Measurements from ENCODE around the gene SHB. TPM values are rescaled to one million over a fixed set of nuclear protein-coding genes. Genes with fewer than 3 reads are reported as not detected.
A peak's percentile ranks its signal among the peaks of the same experiment; 100 is the strongest.

SHB gene
- total RNA-seq, 2 donors from 2014 or later = 33.9 to 39.9 TPM

DNA sequence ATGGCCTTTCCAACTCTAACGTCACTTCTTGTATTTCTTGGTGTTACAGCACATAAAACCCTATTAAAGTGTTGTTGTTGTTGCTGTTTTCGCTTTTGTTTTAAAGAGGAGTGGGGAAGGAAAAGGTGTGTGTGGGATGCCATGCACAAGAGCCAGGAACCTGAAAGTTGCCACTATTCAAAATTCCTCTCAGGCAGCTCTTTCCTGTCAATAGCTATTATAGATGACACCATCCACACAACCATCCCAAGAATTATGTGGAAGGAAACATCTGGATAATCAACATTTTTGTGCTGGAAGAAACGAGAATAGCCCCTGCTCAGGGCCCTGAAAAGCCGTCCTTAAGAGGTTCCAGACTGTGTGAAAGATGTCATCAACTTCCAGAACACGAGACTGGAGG, 79.3 kb downstream of the SHB start:
- Histone ChIP-seq H3K27me3 (no peaks in the 10 kb centered on the region), H3K4me3 (no peak overlapping the region), H3K4me1 (peaks cover 0 to 78% of the 10 kb centered on the region in 2 donors), H3K9me3 (no peaks in the 10 kb centered on the region), H3K36me3 (no peaks in the 10 kb centered on the region), H3K27ac (no peak overlapping the region)
- no peak for DNase-seq (ENCODE audit: low spot score)
- TF ChIP-seq, protein P1, sequence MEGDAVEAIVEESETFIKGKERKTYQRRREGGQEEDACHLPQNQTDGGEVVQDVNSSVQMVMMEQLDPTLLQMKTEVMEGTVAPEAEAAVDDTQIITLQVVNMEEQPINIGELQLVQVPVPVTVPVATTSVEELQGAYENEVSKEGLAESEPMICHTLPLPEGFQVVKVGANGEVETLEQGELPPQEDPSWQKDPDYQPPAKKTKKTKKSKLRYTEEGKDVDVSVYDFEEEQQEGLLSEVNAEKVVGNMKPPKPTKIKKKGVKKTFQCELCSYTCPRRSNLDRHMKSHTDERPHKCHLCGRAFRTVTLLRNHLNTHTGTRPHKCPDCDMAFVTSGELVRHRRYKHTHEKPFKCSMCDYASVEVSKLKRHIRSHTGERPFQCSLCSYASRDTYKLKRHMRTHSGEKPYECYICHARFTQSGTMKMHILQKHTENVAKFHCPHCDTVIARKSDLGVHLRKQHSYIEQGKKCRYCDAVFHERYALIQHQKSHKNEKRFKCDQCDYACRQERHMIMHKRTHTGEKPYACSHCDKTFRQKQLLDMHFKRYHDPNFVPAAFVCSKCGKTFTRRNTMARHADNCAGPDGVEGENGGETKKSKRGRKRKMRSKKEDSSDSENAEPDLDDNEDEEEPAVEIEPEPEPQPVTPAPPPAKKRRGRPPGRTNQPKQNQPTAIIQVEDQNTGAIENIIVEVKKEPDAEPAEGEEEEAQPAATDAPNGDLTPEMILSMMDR (IDR thresholded peaks at IDR 0.05) = no peak

DNA sequence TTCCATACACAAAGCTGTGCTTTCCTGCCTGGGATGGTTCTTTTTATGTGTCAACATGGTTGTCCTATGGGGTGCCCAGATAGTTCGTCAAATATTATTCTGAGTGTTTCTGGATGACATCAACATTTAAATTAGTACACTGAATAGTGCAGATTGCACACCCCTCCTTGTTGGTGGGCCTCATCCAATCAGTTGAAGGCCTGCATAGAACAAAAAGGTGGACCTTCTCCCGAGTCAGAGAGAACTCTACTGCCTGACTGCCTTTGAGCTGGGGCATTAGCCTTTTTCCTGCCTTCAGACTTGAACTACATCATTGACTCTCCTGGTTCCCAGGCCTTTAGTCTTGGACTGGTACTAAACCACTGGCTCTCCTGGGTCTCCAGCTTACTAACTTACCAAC, 80.4 kb downstream of the SHB start:
- TF ChIP-seq, protein P1 (IDR thresholded peaks at IDR 0.05) = no peak
- H3K9me3 ChIP-seq = no peaks in the 10 kb centered on the region
- H3K4me3 ChIP-seq = no peak overlapping the region
- H3K36me3 ChIP-seq = no peaks in the 10 kb centered on the region
- peak overlapping the region; percentile 64 to 84 for H3K27ac ChIP-seq
- H3K27me3 ChIP-seq = no peaks in the 10 kb centered on the region
- no peak for DNase-seq (ENCODE audit: low spot score)
- H3K4me1 ChIP-seq = peaks cover 0 to 75% of the 10 kb centered on the region in 2 donors

DNA sequence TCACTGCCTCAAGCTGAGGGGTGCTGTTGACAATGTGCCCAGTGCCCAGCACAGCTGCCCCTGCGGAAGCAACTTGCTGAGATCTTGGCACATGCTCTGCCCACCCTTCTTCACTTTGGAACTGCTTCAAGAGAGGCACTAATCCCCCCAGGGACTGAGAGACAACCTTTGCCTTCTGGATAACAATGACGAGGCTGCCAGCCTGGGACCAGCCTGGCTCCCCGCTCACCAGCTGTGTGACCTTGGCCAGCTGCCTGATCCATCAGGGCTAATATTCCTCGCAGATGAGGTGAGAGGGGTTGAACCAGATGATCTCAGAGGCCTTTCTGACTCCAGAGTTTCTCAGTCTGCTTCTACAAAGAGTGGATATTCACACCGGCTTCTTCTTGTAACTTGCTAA, 81.0 kb downstream of the SHB start:
- no peak for DNase-seq (ENCODE audit: low spot score)
- TF ChIP-seq, protein P1 (IDR thresholded peaks at IDR 0.05) = no peak
- H3K27me3 ChIP-seq = no peaks in the 10 kb centered on the region
- H3K4me1 ChIP-seq = peaks cover 0 to 70% of the 10 kb centered on the region in 2 donors
- H3K9me3 ChIP-seq = no peaks in the 10 kb centered on the region
- no peak overlapping the region for H3K4me3 ChIP-seq
- peak overlapping the region; percentile 64 to 84 for H3K27ac ChIP-seq
- no peaks in the 10 kb centered on the region for H3K36me3 ChIP-seq

DNA sequence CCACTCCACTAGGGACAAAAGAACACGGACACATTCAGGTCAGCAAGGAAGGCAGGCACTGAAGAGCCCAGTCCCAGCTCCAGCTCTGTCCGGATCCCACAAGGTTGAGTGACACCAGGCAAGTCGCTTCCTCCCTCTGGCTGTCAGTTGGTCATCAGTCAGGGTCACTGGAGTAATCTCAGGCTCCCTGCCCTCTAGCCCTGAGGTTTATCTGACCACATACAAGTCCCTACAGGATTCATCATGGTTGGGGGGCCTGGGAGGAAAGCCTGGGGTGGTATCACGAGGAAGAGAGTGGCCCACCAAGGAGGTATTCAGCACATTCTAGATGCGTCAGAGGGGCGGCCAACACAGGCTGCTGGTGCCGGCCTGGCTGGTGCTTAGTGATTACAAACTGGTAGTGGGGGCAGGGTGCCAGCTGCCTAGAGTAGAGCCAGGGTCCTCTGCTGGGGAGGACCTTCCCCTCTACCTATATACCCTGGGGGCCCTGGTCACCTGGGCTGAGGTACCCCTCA, 81.5 kb downstream of the SHB start:
- Histone ChIP-seq H3K4me3 (no peak overlapping the region), H3K9me3 (no peaks in the 10 kb centered on the region), H3K27me3 (no peaks in the 10 kb centered on the region), H3K36me3 (no peaks in the 10 kb centered on the region), H3K27ac (peak overlapping the region; percentile 64 to 84), H3K4me1 (peaks cover 0 to 64% of the 10 kb centered on the region in 2 donors)
- TF ChIP-seq, protein P1 (IDR thresholded peaks at IDR 0.05) = no peak
- no peak for DNase-seq (ENCODE audit: low spot score)

DNA sequence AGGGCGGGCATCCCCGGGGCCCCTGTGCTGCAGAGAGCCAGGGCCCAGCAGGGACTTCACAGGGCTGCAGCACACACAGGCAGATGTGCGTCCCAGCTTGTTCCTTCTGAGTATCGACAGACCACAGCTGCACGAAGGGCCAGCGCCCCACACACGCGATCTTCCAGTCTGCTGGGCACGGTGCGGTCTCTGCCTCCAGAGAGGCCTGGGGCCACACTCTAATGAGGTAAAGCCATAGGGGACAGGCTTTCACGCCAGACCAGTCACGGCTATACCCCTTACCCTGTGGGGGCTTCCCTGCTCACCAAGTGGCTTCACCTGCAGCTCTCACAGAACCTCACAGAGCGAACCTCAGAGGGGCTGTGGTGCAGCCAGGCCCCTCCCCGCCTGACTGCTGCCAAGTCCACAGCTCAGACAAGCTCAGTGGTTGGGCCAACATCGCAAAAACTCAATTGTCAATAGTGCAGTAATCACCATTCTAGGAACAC, 82.2 kb downstream of the SHB start:
- Histone ChIP-seq H3K36me3 (no peaks in the 10 kb centered on the region), H3K9me3 (no peaks in the 10 kb centered on the region), H3K27ac (peak overlapping the region; percentile 64 to 84), H3K4me3 (no peak overlapping the region), H3K4me1 (peaks cover 0 to 60% of the 10 kb centered on the region in 2 donors), H3K27me3 (no peaks in the 10 kb centered on the region)
- DNase-seq (ENCODE audit: low spot score) = no peak
- TF ChIP-seq, protein P1 (IDR thresholded peaks at IDR 0.05) = no peak

DNA sequence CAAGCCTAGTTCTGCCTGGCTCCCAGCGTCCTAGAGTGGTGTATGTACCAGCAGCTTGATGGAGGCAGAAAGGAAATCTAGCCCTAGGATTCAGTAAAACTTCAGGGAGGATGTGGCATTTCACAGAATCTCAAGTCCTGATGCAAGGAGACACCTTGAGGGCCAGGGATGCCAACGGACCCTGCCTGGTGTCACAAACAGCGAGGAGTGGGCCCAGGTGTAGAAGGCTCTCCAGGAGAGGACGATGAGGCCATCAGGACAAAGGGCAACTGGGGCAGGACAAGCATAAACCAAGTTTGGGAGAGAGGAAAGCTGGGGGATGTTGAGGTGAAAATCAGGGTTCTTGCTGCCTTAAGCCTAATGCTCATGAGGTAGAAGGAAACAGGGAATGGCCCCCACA, 83.0 kb downstream of the SHB start:
- H3K27ac ChIP-seq = peak overlapping the region in 1 of 2 donors; percentile 84
- H3K4me3 ChIP-seq = no peak overlapping the region
- peaks cover 0 to 60% of the 10 kb centered on the region in 2 donors for H3K4me1 ChIP-seq
- no peaks in the 10 kb centered on the region for H3K27me3 ChIP-seq
- TF ChIP-seq, protein P1 (IDR thresholded peaks at IDR 0.05) = no peak
- DNase-seq (ENCODE audit: low spot score) = no peak
- no peaks in the 10 kb centered on the region for H3K36me3 ChIP-seq
- H3K9me3 ChIP-seq = no peaks in the 10 kb centered on the region
